DOHH2 (cell line): Measurements from ENCODE around the gene SLX4.
A peak's percentile ranks its signal among the peaks of the same experiment; 100 is the strongest.

Experiments used
- H3F3A ChIP-seq: fragments of 200-600 bp; sonication (generic), shearing (Covaris generic); 2 replicates; pipeline ENCODE4 v1.6.0; 2016; ENCODE audit warnings: antibody characterized with exemption, mild to moderate bottlenecking; ENCODE audit not compliant: control insufficient read depth, insufficient read depth
- H3K27ac ChIP-seq: fragments of 200-600 bp; sonication (generic); 2 replicates; pipeline ENCODE4 v1.5.1; 2014; ENCODE audit warnings: low read depth, mild to moderate bottlenecking, low read length, moderate library complexity
- H3K27me3 ChIP-seq: fragments of 200-600 bp; sonication (generic); 2 replicates; pipeline ENCODE4 v1.6.1; 2014; ENCODE audit warnings: mild to moderate bottlenecking, low read length, mixed read lengths; ENCODE audit not compliant: control insufficient read depth
- H3K36me3 ChIP-seq: fragments of 200-600 bp; sonication (generic); 2 replicates; pipeline ENCODE4 v1.6.1; 2014; ENCODE audit warnings: mild to moderate bottlenecking, low read length, moderate library complexity, mixed read lengths; ENCODE audit not compliant: control insufficient read depth
- H3K4me1 ChIP-seq: fragments of 200-600 bp; sonication (generic); 2 replicates; pipeline ENCODE4 v1.6.1; 2014; ENCODE audit warnings: mild to moderate bottlenecking, low read length, mixed read lengths; ENCODE audit not compliant: control insufficient read depth
- H3K4me2 ChIP-seq: fragments of 200-600 bp; sonication (generic); 2 replicates; pipeline ENCODE4 v1.6.0; 2014; ENCODE audit warnings: mild to moderate bottlenecking, low read length, moderate library complexity
- H3K4me3 ChIP-seq: fragments of 200-600 bp; sonication (generic); 2 replicates; pipeline ENCODE4 v1.5.1; 2014; ENCODE audit warnings: mild to moderate bottlenecking, low read length, mixed read lengths
- H3K79me2 ChIP-seq: fragments of 200-600 bp; sonication (generic); 2 replicates; pipeline ENCODE4 v1.6.1; 2014; ENCODE audit warnings: mild to moderate bottlenecking, low read length, mixed read lengths; ENCODE audit not compliant: control insufficient read depth
- H3K9me2 ChIP-seq: fragments of 200-600 bp; sonication (generic); replicated peaks from 2 replicates; pipeline ENCODE4 v1.6.1; 2014; ENCODE audit warnings: mild to moderate bottlenecking, low read length, mixed read lengths; ENCODE audit not compliant: control insufficient read depth
- H3K9me3 ChIP-seq: fragments of 200-600 bp; sonication (generic); 2 replicates; pipeline ENCODE4 v1.6.1; 2014; ENCODE audit warnings: antibody characterized with exemption, low read length, mixed read lengths; ENCODE audit not compliant: control insufficient read depth, insufficient read depth
- H4K20me1 ChIP-seq: fragments of 200-600 bp; sonication (generic); 2 replicates; pipeline ENCODE4 v1.6.0; 2014; ENCODE audit warnings: low read depth, mild to moderate bottlenecking, antibody characterized with exemption, low read length, moderate library complexity; ENCODE audit not compliant: control insufficient read depth, insufficient read depth
- CTCF ChIP-seq: fragments of 200-600 bp; sonication (generic); IDR thresholded peaks from one replicate; pipeline ENCODE4 v1.5.1; 2014; ENCODE audit warnings: antibody characterized with exemption, mild to moderate bottlenecking, low read depth, low read length; ENCODE audit not compliant: poor library complexity, severe bottlenecking
- EZH2phosphoT487 ChIP-seq: fragments of 200-600 bp; sonication (generic); IDR thresholded peaks from 2 replicates; pipeline ENCODE4 v1.6.1; 2017; ENCODE audit warnings: borderline replicate concordance, mild to moderate bottlenecking, antibody characterized with exemption, low read length, moderate library complexity, mixed read lengths

Gene SLX4

GRCh38 chr16:3607634-3608033 is 3.8 kb downstream of the SLX4 start:
- peak overlapping the region; percentile 78 for H3K4me2 ChIP-seq
- peaks cover 47% of the 10 kb centered on the region for H3K4me1 ChIP-seq
- peak overlapping the region; percentile 68 for H3K4me3 ChIP-seq
- peaks cover 24% of the 10 kb centered on the region for H3F3A ChIP-seq
- no peaks in the 10 kb centered on the region for H4K20me1 ChIP-seq
- TF ChIP-seq CTCF (no peak), EZH2phosphoT487 (no peak)
- H3K9me3 ChIP-seq = peaks cover 9% of the 10 kb centered on the region; the same call in 1 of the 2 replicates
- H3K9me2 ChIP-seq = no peaks in the 10 kb centered on the region
- peak overlapping the region; percentile 86 for H3K27ac ChIP-seq
- peaks cover 75% of the 10 kb centered on the region for H3K36me3 ChIP-seq
- peaks cover 64% of the 10 kb centered on the region for H3K79me2 ChIP-seq
- H3K27me3 ChIP-seq = no peaks in the 10 kb centered on the region

DNA sequence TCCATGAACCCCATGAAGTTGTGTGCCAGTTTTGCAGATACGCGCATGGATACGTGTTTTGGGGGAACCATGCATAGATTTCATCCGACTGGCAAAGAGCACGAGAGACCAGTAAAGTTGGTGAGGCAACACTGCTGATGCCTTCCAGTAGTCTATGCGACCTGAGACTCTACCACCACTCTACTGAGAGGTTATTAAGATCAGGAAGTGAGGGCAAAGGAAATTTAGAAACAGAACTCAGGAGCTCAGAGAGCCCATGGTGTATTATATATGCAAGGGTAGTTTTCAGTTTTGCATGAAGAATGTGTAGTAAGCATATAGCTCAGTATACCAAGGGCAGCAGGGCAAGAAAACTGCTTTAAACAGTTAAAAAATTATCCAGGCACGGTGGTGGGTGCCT is 4.2 kb downstream of the SLX4 start:
- H3K27me3 ChIP-seq = no peaks in the 10 kb centered on the region
- H3K36me3 ChIP-seq = peaks cover 77% of the 10 kb centered on the region
- H3K9me3 ChIP-seq = peaks cover 9% of the 10 kb centered on the region; the same call in 1 of the 2 replicates
- peaks cover 59% of the 10 kb centered on the region for H3K79me2 ChIP-seq
- H3K4me3 ChIP-seq = peak overlapping the region; percentile 68
- H3F3A ChIP-seq = peaks cover 24% of the 10 kb centered on the region
- peaks cover 47% of the 10 kb centered on the region for H3K4me1 ChIP-seq
- H4K20me1 ChIP-seq = no peaks in the 10 kb centered on the region
- H3K4me2 ChIP-seq = peak overlapping the region; percentile 78
- no peaks in the 10 kb centered on the region for H3K9me2 ChIP-seq
- TF ChIP-seq EZH2phosphoT487 (no peak), CTCF (no peak)
- H3K27ac ChIP-seq = peak overlapping the region; percentile 86

- H3K27me3 ChIP-seq = no peaks in the 10 kb centered on the region
- peaks cover 78% of the 10 kb centered on the region for H3K36me3 ChIP-seq
- peak overlapping the region; percentile 78 for H3K4me2 ChIP-seq
These were observed 5.0 kb downstream of the SLX4 start for GRCh38 chr16:3606441-3606840.

More at GRCh38 chr16:3606441-3606840, 5.0 kb downstream of the SLX4 start:
- TF ChIP-seq EZH2phosphoT487 = no peak
- TF ChIP-seq CTCF = no peak
- H3K9me3 ChIP-seq = peaks cover 9% of the 10 kb centered on the region; the same call in 1 of the 2 replicates
- peak overlapping the region; percentile 68 for H3K4me3 ChIP-seq
- H4K20me1 ChIP-seq = no peaks in the 10 kb centered on the region
- peaks cover 53% of the 10 kb centered on the region for H3K79me2 ChIP-seq
- H3K4me1 ChIP-seq = peaks cover 47% of the 10 kb centered on the region
- H3F3A ChIP-seq = peaks cover 24% of the 10 kb centered on the region
- peak overlapping the region; percentile 86 for H3K27ac ChIP-seq
- H3K9me2 ChIP-seq = no peaks in the 10 kb centered on the region
